ENCODE data around the gene PAFAH2.

PAFAH2 gene

GRCh38 chr1:25997828-25998761 is at the start of gene PAFAH2 (continued):
- no peak for TF ChIP-seq ZNF704 (tag by site-specific recombination; IDR thresholded peaks at IDR 0.05)
- TF ChIP-seq, protein P1, sequence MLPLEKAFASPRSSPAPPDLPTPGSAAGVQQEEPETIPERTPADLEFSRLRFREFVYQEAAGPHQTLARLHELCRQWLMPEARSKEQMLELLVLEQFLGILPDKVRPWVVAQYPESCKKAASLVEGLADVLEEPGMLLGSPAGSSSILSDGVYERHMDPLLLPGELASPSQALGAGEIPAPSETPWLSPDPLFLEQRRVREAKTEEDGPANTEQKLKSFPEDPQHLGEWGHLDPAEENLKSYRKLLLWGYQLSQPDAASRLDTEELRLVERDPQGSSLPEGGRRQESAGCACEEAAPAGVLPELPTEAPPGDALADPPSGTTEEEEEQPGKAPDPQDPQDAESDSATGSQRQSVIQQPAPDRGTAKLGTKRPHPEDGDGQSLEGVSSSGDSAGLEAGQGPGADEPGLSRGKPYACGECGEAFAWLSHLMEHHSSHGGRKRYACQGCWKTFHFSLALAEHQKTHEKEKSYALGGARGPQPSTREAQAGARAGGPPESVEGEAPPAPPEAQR (tag by site-specific recombination; IDR thresholded peaks at IDR 0.05) = peak; percentile 99
- peak; percentile 78; the same call in 1 of the 2 replicates for TF ChIP-seq ZNF280D (tag by site-specific recombination; IDR thresholded peaks at IDR 0.05)
- TF ChIP-seq ZNF530 (tag by site-specific recombination; IDR thresholded peaks at IDR 0.05; ENCODE audit: low read depth) = no peak
- TF ChIP-seq ZNF214 (tag by site-specific recombination; IDR thresholded peaks at IDR 0.05; ENCODE audit: borderline replicate concordance) = no peak
- TF ChIP-seq HOXD13 (CRISPR knock-in tag; IDR thresholded peaks at IDR 0.05; ENCODE audit: borderline replicate concordance) = no peak
- TF ChIP-seq ZNF549 (tag by site-specific recombination; IDR thresholded peaks at IDR 0.05) = no peak
- TF ChIP-seq ZNF558 (tag by site-specific recombination; IDR thresholded peaks at IDR 0.05) = peak; percentile 91
- TF ChIP-seq, protein P2, sequence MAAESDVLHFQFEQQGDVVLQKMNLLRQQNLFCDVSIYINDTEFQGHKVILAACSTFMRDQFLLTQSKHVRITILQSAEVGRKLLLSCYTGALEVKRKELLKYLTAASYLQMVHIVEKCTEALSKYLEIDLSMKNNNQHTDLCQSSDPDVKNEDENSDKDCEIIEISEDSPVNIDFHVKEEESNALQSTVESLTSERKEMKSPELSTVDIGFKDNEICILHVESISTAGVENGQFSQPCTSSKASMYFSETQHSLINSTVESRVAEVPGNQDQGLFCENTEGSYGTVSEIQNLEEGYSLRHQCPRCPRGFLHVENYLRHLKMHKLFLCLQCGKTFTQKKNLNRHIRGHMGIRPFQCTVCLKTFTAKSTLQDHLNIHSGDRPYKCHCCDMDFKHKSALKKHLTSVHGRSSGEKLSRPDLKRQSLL (tag by site-specific recombination; IDR thresholded peaks at IDR 0.05) = peak; percentile 49; the same call in 1 of the 2 replicates
- TF ChIP-seq ZNF555 (tag by site-specific recombination; conservative IDR thresholded peaks at IDR 0.05) = no peak
- TF ChIP-seq ZNF623 (tag by site-specific recombination; IDR thresholded peaks at IDR 0.05) = peak; percentile 56
- TF ChIP-seq KLF1 (tag by site-specific recombination; IDR thresholded peaks at IDR 0.05) = peak; percentile 90
- no peak; the same call in 1 of the 2 replicates for TF ChIP-seq ZNF157 (tag by site-specific recombination; IDR thresholded peaks at IDR 0.05)
- TF ChIP-seq ZNF140 (tag by site-specific recombination; IDR thresholded peaks at IDR 0.05) = no peak
- no peak for TF ChIP-seq ZNF248 (tag by site-specific recombination; IDR thresholded peaks at IDR 0.05)
- TF ChIP-seq YY1 (tag by site-specific recombination; IDR thresholded peaks at IDR 0.05) = peak; percentile 97
- TF ChIP-seq PRDM2 (tag by site-specific recombination; IDR thresholded peaks at IDR 0.05; ENCODE audit: borderline replicate concordance) = peak; percentile 74; the same call in 1 of the 2 replicates
- TF ChIP-seq, protein P3, sequence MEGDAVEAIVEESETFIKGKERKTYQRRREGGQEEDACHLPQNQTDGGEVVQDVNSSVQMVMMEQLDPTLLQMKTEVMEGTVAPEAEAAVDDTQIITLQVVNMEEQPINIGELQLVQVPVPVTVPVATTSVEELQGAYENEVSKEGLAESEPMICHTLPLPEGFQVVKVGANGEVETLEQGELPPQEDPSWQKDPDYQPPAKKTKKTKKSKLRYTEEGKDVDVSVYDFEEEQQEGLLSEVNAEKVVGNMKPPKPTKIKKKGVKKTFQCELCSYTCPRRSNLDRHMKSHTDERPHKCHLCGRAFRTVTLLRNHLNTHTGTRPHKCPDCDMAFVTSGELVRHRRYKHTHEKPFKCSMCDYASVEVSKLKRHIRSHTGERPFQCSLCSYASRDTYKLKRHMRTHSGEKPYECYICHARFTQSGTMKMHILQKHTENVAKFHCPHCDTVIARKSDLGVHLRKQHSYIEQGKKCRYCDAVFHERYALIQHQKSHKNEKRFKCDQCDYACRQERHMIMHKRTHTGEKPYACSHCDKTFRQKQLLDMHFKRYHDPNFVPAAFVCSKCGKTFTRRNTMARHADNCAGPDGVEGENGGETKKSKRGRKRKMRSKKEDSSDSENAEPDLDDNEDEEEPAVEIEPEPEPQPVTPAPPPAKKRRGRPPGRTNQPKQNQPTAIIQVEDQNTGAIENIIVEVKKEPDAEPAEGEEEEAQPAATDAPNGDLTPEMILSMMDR (tag by site-specific recombination; IDR thresholded peaks at IDR 0.05) = peak; percentile 100
- peak; percentile 93 for TF ChIP-seq SP3 (tag by site-specific recombination; IDR thresholded peaks at IDR 0.05)
- 0 out of 2 replicates have a peak, but pooled peaks have one; percentile 71 for TF ChIP-seq ZNF302 (tag by site-specific recombination; IDR thresholded peaks at IDR 0.05; ENCODE audit: low read depth)
- TF ChIP-seq ZFP3 (tag by site-specific recombination; IDR thresholded peaks at IDR 0.05; ENCODE audit: low read depth) = peak; percentile 29; the same call in 1 of the 2 replicates
- TF ChIP-seq ZNF707 (tag by site-specific recombination; IDR thresholded peaks at IDR 0.05) = no peak
- no peak for TF ChIP-seq TCF7L2 (IDR thresholded peaks at IDR 0.05; ENCODE audit: borderline replicate concordance, low read depth, low read length)
- peak; percentile 100 for TF ChIP-seq ZNF654 (tag by site-specific recombination; IDR thresholded peaks at IDR 0.05; ENCODE audit: low read depth)
